Stimulated activated CD8-positive, alpha-beta memory T cell treated with anti-CD3 and anti-CD28 coated beads, Interleukin-7, amount 100 ng/mL, for 24 hours (primary cell): Measurements from ENCODE around the gene SLC22A1.
"Not testable (repeated sequence)": the region's sequence is repeated elsewhere in the genome, so short reads cannot be mapped to it uniquely, and the experiment has no call there.

ENCODE experiments used
- DNase-seq: peaks from one replicate; pipeline ENCODE4 v3.0.0-alpha.2; 2020; ENCODE audit warnings: low read depth

The SLC22A1 gene

GRCh38 chr6:160121558-160121957 lies at the start of gene SLC22A1:
Gene SLC22A1 (plus strand): TSS chr6:160121815. CDS start chr6:160121936, 121 bp downstream.
- no peak for DNase-seq

DNA sequence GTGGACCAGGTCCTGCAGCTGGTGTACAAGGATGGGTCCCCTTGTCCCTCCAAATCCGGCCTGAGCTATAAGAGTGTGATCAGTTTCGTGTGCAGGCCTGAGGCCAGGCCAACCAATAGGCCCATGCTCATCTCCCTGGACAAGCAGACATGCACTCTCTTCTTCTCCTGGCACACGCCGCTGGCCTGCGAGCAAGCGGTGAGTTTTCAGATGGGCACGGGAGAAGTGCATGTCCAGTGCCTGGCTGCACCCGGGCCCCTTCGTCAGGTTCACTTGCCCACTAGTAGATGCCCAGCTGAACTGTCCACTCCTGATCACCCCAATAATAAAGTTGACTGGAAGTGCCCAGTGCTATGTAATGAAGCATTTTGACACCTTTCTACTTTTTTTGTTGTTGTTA lies 48.3 kb upstream of the SLC22A1 start:
- DNase-seq: no peak

GRCh38 chr6:160076009-160076408 lies 45.6 kb upstream of the SLC22A1 start:
- DNase-seq: no peak

DNA sequence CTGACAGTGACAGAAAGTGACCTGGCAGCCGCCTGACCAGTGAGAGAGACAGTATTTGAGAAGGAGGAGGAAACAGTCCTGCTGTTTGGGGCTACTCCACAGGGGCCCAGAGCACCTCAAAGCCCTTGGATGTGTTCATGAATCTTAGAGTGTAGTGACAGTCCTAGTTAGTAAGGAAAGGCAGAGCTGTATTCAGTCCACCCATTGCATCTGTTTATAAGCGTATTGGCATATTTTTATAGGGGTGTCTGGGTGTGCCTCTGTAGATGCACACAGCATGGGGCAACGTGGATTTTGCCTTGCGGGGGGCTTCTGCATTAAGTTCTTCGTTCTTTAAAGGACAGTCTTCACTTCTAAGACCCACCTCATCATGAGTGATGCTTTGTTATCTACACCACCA lies 44.6 kb upstream of the SLC22A1 start:
- no peak for DNase-seq

DNA sequence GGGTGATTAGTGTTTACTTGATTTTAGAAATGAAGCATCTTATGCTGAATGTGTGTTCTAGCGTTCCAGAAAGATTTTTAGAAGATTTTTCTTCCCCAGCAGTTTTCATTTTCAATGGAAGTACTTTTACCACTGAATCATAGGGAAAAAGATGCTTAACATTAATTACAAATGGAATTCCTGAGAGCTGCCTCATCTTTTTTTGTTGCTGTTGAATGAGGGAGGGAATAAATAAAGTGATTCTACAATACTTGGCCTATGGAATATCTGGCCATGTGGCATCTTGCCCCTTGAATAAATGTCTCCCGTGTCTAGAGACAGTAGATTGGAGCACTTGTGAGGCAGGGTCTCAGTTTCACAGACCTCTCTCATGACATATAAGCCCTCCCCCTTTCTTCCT lies 44.1 kb upstream of the SLC22A1 start:
- DNase-seq: no peak

DNA sequence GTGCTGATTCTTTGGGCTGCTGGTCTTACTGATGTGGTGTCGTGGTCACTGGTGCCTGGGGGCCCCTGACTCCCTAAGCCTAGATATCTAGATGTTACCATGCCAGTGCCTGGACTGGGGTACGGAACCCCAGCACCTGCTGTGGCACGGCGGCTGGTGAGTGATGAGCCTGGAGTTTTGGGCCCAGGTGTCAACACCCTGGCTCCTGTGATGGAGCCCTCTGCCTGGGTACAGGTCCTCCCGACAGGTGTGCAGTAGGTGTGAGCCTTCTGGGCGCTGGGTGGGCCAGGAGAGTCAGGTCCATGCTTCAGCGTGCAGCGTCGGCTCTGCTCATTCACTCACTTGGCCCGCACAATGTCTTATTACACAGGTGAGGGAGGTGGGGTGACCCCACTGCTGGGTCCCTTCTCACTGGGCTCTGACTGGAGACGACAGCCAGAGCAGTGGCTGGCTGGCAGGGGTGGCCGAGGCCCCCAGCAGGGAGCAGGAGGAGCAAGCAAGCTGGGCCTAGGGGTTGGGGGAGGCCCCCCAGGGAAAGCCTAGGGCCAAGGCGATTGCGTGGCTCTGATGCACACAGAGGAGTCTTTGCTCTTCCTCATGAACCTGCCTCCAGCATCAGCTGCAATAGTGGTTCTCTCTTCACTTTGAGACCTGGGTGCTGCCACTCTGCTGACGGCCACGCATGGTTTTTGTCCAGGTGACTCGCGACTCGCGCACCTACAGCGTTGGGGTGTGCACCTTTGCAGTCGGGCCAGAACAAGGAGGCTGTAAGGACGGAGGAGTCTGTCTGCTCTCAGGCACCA lies 42.5 kb upstream of the SLC22A1 start:
- no peak for DNase-seq

- DNase-seq: no peak
Measured at GRCh38 chr6:160079686-160080043, 42.0 kb upstream of the SLC22A1 start.

GRCh38 chr6:160080097-160080496 lies 41.5 kb upstream of the SLC22A1 start:
- DNase-seq: no peak

- DNase-seq: no peak
Measured at GRCh38 chr6:160081398-160081797, 40.2 kb upstream of the SLC22A1 start.

DNA sequence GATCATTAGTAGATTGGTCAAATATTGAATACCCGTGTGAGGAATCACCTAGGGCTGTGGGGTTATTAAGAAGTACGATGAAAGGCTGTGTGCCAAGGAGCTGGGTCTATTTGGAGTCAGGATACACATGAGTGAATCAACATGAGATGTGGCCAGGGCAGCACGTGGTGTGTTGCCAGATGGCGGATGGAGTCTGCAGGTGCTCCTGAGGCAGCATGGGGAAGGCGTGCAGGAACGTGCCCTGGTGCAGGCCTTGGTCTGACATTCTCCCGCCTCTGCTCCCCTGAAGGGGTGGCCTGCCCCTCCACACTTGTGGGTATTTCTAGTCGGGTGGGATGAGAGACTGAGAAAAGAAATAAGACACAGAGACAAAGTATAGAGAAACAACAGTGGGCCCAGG lies 39.0 kb upstream of the SLC22A1 start:
- DNase-seq: no peak

DNA sequence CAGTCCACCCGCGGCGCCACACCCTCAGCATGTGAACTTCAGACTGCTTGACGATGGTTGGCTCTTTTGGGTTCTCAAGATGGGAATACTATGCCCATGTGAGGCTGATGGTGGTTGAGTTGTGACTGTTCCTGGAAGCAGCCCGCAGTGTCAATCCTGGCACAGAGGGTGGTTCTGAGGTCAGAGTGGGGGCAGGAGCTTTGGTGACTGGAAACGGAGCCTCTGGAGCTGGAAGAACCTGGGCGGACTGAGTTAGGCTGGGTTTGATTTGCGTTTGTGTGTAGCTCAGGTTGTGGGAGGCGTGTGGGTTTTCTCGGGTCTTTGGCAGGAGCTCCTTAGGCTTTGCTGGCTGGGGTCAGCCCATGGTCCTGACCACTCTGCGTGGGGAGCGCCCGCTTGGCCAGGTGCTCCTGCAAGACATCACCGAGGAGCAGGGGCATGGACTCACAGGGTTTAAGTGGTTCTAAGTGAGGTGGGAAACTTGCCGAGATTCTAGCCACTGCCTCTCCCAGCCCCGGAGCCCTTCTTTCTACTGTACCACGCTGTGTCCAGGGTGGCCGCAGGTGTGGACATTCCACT lies 37.3 kb upstream of the SLC22A1 start:
- DNase-seq: no peak

- DNase-seq: no peak
Measured at GRCh38 chr6:160085226-160085625, 36.4 kb upstream of the SLC22A1 start.

GRCh38 chr6:160085713-160086505 lies 35.7 kb upstream of the SLC22A1 start:
- DNase-seq: no peak

DNA sequence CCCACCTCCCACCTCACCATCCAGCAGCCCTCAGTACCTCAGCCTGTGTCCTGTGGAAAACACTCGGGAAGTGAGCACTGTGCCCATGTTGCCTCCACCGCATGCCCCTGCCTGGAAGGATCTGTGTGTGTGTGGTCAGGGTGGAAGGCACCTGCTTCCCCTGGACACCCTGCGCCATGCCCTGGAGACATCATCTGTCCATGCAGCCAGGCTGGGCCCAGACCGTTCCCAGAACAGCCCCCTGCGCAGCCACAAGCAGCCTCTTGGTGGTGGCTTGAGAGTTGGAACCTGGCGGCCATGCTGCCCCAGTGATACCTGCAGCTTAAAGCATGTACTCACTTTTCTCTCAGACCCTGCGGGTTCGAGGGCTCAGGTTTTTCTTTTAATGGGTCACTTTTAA lies 34.9 kb upstream of the SLC22A1 start:
- DNase-seq: no peak

- no peak for DNase-seq
Measured at GRCh38 chr6:160088069-160088783, 33.4 kb upstream of the SLC22A1 start.

GRCh38 chr6:160088784-160089533 lies 32.7 kb upstream of the SLC22A1 start:
- DNase-seq: no peak

GRCh38 chr6:160089534-160089897 lies 32.1 kb upstream of the SLC22A1 start:
- DNase-seq: no peak

DNA sequence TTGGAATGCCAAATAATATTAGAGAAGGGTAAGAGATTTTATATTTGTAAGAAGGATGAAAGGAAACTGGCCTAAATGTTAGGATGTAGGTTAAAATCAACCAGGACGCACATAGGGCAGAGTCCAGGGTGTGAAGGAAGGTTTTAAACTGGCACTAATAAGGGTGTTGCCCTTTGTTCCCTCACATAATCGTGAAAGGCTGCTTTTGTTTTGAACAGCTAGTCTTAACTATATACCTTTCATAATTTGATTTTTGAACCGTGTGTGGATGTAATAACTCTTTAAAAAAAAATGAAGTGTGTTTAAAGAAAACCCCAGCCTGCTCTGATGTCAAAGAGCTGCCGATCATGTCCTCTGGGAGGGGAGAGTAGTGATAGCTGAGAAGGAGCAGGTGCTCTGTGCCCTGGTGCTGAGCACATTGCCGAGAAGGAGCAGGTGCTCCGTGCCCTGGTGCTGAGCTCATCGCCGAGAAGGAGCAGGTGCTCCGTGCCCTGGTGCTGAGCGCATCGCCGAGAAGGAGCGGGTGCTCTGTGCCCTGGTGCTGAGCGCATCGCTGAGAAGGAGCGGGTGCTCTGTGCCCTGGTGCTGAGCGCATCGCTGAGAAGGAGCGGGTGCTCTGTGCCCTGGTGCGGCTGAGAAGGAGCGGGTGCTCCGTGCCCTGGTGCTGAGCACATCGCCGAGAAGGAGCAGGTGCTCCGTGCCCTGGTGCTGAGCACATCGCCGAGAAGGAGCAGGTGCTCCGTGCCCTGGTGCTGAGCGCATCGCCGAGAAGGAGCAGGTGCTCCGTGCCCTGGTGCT lies 31.0 kb upstream of the SLC22A1 start:
- not testable (repeated sequence) for DNase-seq

DNA sequence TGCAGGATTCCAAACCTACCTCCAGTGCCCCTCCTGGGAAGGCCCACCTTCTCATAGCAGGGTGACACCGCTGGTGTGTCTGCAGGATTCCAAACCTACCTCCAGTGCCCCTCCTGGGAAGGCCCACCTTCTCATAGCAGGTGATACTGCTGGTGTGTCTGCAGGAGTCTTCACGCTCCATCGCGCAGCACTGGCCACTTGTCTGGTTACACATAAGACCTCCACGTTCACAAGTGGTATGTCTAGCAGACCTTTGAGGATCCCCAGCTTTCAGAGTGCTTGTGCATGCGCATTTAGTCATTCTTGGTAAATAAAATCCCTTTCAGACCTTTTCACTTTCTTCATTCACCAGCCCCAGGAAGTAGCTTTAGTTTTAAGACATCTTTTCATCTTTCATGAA lies 29.4 kb upstream of the SLC22A1 start:
- DNase-seq: not testable (repeated sequence)

GRCh38 chr6:160092602-160093001 lies 29.0 kb upstream of the SLC22A1 start:
- DNase-seq: no peak

GRCh38 chr6:160093061-160093460 lies 28.6 kb upstream of the SLC22A1 start:
- no peak for DNase-seq
